ENCODE results near the gene ENDOV. TPM values are rescaled to one million over a fixed set of nuclear protein-coding genes. Genes with fewer than 3 reads are reported as not detected.

Gene ENDOV
- 18.5 and 21.5 TPM in 2 replicates for total RNA-seq

GRCh38 chr17:80414803-80415625 is at the start of gene ENDOV:
ENDOV (plus strand) TSS chr17:80415167; CDS start chr17:80415195, 28 bp downstream.

GRCh38 chr17:80475910-80476876 is 61.2 kb downstream of the ENDOV start, which contains the start of gene NPTX1:
NPTX1 (minus strand) TSS chr17:80476607; CDS start chr17:80476446, 161 bp downstream.

Other genes starting within 250 kb of the ENDOV start
- 0.09 TPM in 1 of 2 replicates, not detected in the other for gene CARD14, start 245.1 kb upstream of the ENDOV start, total RNA-seq
- 13.7 and 21.1 TPM in 2 replicates for gene SGSH, start 194.8 kb upstream of the ENDOV start, total RNA-seq
- gene SLC26A11, start 194.7 kb upstream of the ENDOV start, total RNA-seq = 6.9 and 10.2 TPM in 2 replicates
- 81.3 and 141 TPM in 2 replicates for gene RNF213, start 154.3 kb upstream of the ENDOV start, total RNA-seq
- gene NPTX1, start 61.4 kb downstream of the ENDOV start, total RNA-seq = 0.09 and 5.5 TPM in 2 replicates
- 17.5 and 28.6 TPM in 2 replicates for gene RPTOR, start 129.7 kb downstream of the ENDOV start, total RNA-seq

Measured in endothelial cell of coronary artery (primary cell).